ENCODE data around the gene IYD. TPM values are rescaled to one million over a fixed set of nuclear protein-coding genes. Genes with fewer than 3 reads are reported as not detected.

The IYD gene
- total and polyA plus RNA-seq, 4 experiments from 2014 or later = not detected

- H3K4me3 Mint-ChIP-seq = no peak overlapping the region
- ChIA-PET POLR2A (ENCODE audit: partially characterized antibody) (no interaction called here), CTCF (ENCODE audit: partially characterized antibody) (interaction anchor here (1.0 to 1.1 kb wide), 2 partner anchors 255 to 266 kb away, joined by 3 read pairs; no protein-coding TSS in a partner anchor)
- H3K4me1 Mint-ChIP-seq = peaks cover 0 to 3% (median 0%) of the 10 kb centered on the region in 4 donors
- H3K27me3 ChIP-seq (ENCODE audit: insufficient read depth, low read length) = no peaks in the 10 kb centered on the region
- H3K9me3 Mint-ChIP-seq = no peaks in the 10 kb centered on the region
- H3K9me3 ChIP-seq (ENCODE audit: control insufficient read depth in 1 of 2, low read length in 2 of 2) = no peaks in the 10 kb centered on the region
- no peak overlapping the region for H3K27ac ChIP-seq (ENCODE audit: low read depth, low read length)
- no peak for DNase-seq
- H3K27me3 Mint-ChIP-seq = peaks cover 0 to 6% of the 10 kb centered on the region in 2 donors
- H3K4me1 ChIP-seq (ENCODE audit: insufficient read depth, low read length) = no peaks in the 10 kb centered on the region
- H3K4me3 ChIP-seq (ENCODE audit: low read length in 2 of 2) = no peak overlapping the region
- intact Hi-C loops (cut with micrococcal nuclease) = no loop called here
- no peak overlapping the region for H3K27ac Mint-ChIP-seq
- H3K36me3 Mint-ChIP-seq = no peaks in the 10 kb centered on the region
- no peaks in the 10 kb centered on the region for H3K36me3 ChIP-seq (ENCODE audit: insufficient read depth, low read length)
Observed at GRCh38 chr6:150336299-150336698, 32.5 kb upstream of the IYD start.

- Mint-ChIP-seq H3K4me1 (peaks cover 0 to 3% (median 0%) of the 10 kb centered on the region in 4 donors), H3K27me3 (peaks cover 0 to 6% of the 10 kb centered on the region in 2 donors), H3K36me3 (no peaks in the 10 kb centered on the region), H3K9me3 (no peaks in the 10 kb centered on the region), H3K4me3 (no peak overlapping the region), H3K27ac (no peak overlapping the region)
- Histone ChIP-seq H3K4me3 (ENCODE audit: low read length in 2 of 2) (no peak overlapping the region), H3K9me3 (ENCODE audit: control insufficient read depth in 1 of 2, low read length in 2 of 2) (no peaks in the 10 kb centered on the region), H3K4me1 (ENCODE audit: insufficient read depth, low read length) (no peaks in the 10 kb centered on the region), H3K36me3 (ENCODE audit: insufficient read depth, low read length) (no peaks in the 10 kb centered on the region), H3K27ac (ENCODE audit: low read depth, low read length) (no peak overlapping the region), H3K27me3 (ENCODE audit: insufficient read depth, low read length) (no peaks in the 10 kb centered on the region)
- intact Hi-C loops (cut with micrococcal nuclease) = no loop called here
- ChIA-PET CTCF (ENCODE audit: partially characterized antibody) (interaction anchor here (1.0 to 1.1 kb wide), 2 partner anchors 256 to 266 kb away, joined by 3 read pairs; no protein-coding TSS in a partner anchor), POLR2A (ENCODE audit: partially characterized antibody) (no interaction called here)
- no peak for DNase-seq
Observed at GRCh38 chr6:150336708-150337107, 32.1 kb upstream of the IYD start.

- ChIA-PET CTCF (ENCODE audit: partially characterized antibody) (no interaction called here), POLR2A (ENCODE audit: partially characterized antibody) (no interaction called here)
- intact Hi-C loops (cut with micrococcal nuclease) = no loop called here
- Mint-ChIP-seq H3K36me3 (no peaks in the 10 kb centered on the region), H3K4me3 (no peak overlapping the region), H3K27me3 (peaks cover under 1 to 4% of the 10 kb centered on the region in 2 donors), H3K4me1 (no peaks in the 10 kb centered on the region), H3K9me3 (no peaks in the 10 kb centered on the region), H3K27ac (no peak overlapping the region)
- H3K27me3 ChIP-seq (ENCODE audit: insufficient read depth, low read length) = no peaks in the 10 kb centered on the region
- no peaks in the 10 kb centered on the region for H3K9me3 ChIP-seq (ENCODE audit: control insufficient read depth in 1 of 2, low read length in 2 of 2)
- H3K4me1 ChIP-seq (ENCODE audit: insufficient read depth, low read length) = no peaks in the 10 kb centered on the region
- H3K4me3 ChIP-seq (ENCODE audit: low read length in 2 of 2) = no peak overlapping the region
- no peak for DNase-seq
- no peak overlapping the region for H3K27ac ChIP-seq (ENCODE audit: low read depth, low read length)
- H3K36me3 ChIP-seq (ENCODE audit: insufficient read depth, low read length) = no peaks in the 10 kb centered on the region
Observed at GRCh38 chr6:150342126-150342525, 26.7 kb upstream of the IYD start.

GRCh38 chr6:150343434-150343833, 25.4 kb upstream of the IYD start:
- Mint-ChIP-seq H3K9me3 (no peaks in the 10 kb centered on the region), H3K27ac (no peak overlapping the region), H3K36me3 (no peaks in the 10 kb centered on the region), H3K4me3 (no peak overlapping the region), H3K4me1 (no peaks in the 10 kb centered on the region), H3K27me3 (peaks cover 2 to 7% of the 10 kb centered on the region in 2 donors)
- H3K36me3 ChIP-seq (ENCODE audit: insufficient read depth, low read length) = no peaks in the 10 kb centered on the region
- no peak overlapping the region for H3K4me3 ChIP-seq (ENCODE audit: low read length in 2 of 2)
- intact Hi-C loops (cut with micrococcal nuclease) = no loop called here
- POLR2A ChIA-PET (ENCODE audit: partially characterized antibody) = no interaction called here
- H3K9me3 ChIP-seq (ENCODE audit: control insufficient read depth in 1 of 2, low read length in 2 of 2) = no peaks in the 10 kb centered on the region
- CTCF ChIA-PET (ENCODE audit: partially characterized antibody) = no interaction called here
- no peaks in the 10 kb centered on the region for H3K27me3 ChIP-seq (ENCODE audit: insufficient read depth, low read length)
- DNase-seq = no peak
- no peak overlapping the region for H3K27ac ChIP-seq (ENCODE audit: low read depth, low read length)
- no peaks in the 10 kb centered on the region for H3K4me1 ChIP-seq (ENCODE audit: insufficient read depth, low read length)

- Histone ChIP-seq H3K36me3 (ENCODE audit: insufficient read depth, low read length) (no peaks in the 10 kb centered on the region), H3K27me3 (ENCODE audit: insufficient read depth, low read length) (no peaks in the 10 kb centered on the region), H3K27ac (ENCODE audit: low read depth, low read length) (no peak overlapping the region), H3K9me3 (ENCODE audit: control insufficient read depth in 1 of 2, low read length in 2 of 2) (no peaks in the 10 kb centered on the region), H3K4me1 (ENCODE audit: insufficient read depth, low read length) (no peaks in the 10 kb centered on the region), H3K4me3 (ENCODE audit: low read length in 2 of 2) (no peak overlapping the region)
- POLR2A ChIA-PET (ENCODE audit: partially characterized antibody) = no interaction called here
- DNase-seq = no peak
- Mint-ChIP-seq H3K9me3 (no peaks in the 10 kb centered on the region), H3K27ac (no peak overlapping the region), H3K4me3 (no peak overlapping the region), H3K36me3 (no peaks in the 10 kb centered on the region), H3K27me3 (peaks cover 2 to 7% of the 10 kb centered on the region in 2 donors), H3K4me1 (no peaks in the 10 kb centered on the region)
- CTCF ChIA-PET (ENCODE audit: partially characterized antibody) = no interaction called here
- intact Hi-C loops (cut with micrococcal nuclease) = no loop called here
Observed at GRCh38 chr6:150345781-150346180, 23.0 kb upstream of the IYD start.

- H3K27me3 Mint-ChIP-seq = peaks cover 2 to 7% of the 10 kb centered on the region in 2 donors
- CTCF ChIA-PET (ENCODE audit: partially characterized antibody) = no interaction called here
Observed at GRCh38 chr6:150346346-150346745, 22.5 kb upstream of the IYD start.

GRCh38 chr6:150347845-150348244, 21.0 kb upstream of the IYD start:
- Histone ChIP-seq H3K4me3 (ENCODE audit: low read length in 2 of 2) (no peak overlapping the region), H3K4me1 (ENCODE audit: insufficient read depth, low read length) (no peaks in the 10 kb centered on the region), H3K9me3 (ENCODE audit: control insufficient read depth in 1 of 2, low read length in 2 of 2) (no peaks in the 10 kb centered on the region), H3K27me3 (ENCODE audit: insufficient read depth, low read length) (no peaks in the 10 kb centered on the region), H3K36me3 (ENCODE audit: insufficient read depth, low read length) (no peaks in the 10 kb centered on the region), H3K27ac (ENCODE audit: low read depth, low read length) (no peak overlapping the region)
- no peak overlapping the region for H3K27ac Mint-ChIP-seq
- DNase-seq = no peak
- no peaks in the 10 kb centered on the region for H3K36me3 Mint-ChIP-seq
- intact Hi-C loops (cut with micrococcal nuclease) = no loop called here
- ChIA-PET POLR2A (ENCODE audit: partially characterized antibody) (no interaction called here), CTCF (ENCODE audit: partially characterized antibody) (no interaction called here)
- H3K4me3 Mint-ChIP-seq = no peak overlapping the region
- H3K4me1 Mint-ChIP-seq = no peaks in the 10 kb centered on the region
- H3K27me3 Mint-ChIP-seq = peaks cover 2 to 7% of the 10 kb centered on the region in 2 donors
- no peaks in the 10 kb centered on the region for H3K9me3 Mint-ChIP-seq

More at GRCh38 chr6:150346346-150346745, 22.5 kb upstream of the IYD start:
- POLR2A ChIA-PET (ENCODE audit: partially characterized antibody) = no interaction called here
- H3K9me3 Mint-ChIP-seq = no peaks in the 10 kb centered on the region
- Histone ChIP-seq H3K27ac (ENCODE audit: low read depth, low read length) (no peak overlapping the region), H3K36me3 (ENCODE audit: insufficient read depth, low read length) (no peaks in the 10 kb centered on the region), H3K27me3 (ENCODE audit: insufficient read depth, low read length) (no peaks in the 10 kb centered on the region), H3K9me3 (ENCODE audit: control insufficient read depth in 1 of 2, low read length in 2 of 2) (no peaks in the 10 kb centered on the region), H3K4me3 (ENCODE audit: low read length in 2 of 2) (no peak overlapping the region), H3K4me1 (ENCODE audit: insufficient read depth, low read length) (no peaks in the 10 kb centered on the region)
- no peaks in the 10 kb centered on the region for H3K4me1 Mint-ChIP-seq
- H3K4me3 Mint-ChIP-seq = no peak overlapping the region
- intact Hi-C loops (cut with micrococcal nuclease) = no loop called here
- no peak overlapping the region for H3K27ac Mint-ChIP-seq
- H3K36me3 Mint-ChIP-seq = no peaks in the 10 kb centered on the region
- DNase-seq = no peak

GRCh38 chr6:150349546-150349945, 19.3 kb upstream of the IYD start:
- H3K36me3 Mint-ChIP-seq = no peaks in the 10 kb centered on the region
- H3K4me1 Mint-ChIP-seq = no peaks in the 10 kb centered on the region
- DNase-seq = no peak
- H3K9me3 ChIP-seq (ENCODE audit: control insufficient read depth in 1 of 2, low read length in 2 of 2) = no peaks in the 10 kb centered on the region
- no peaks in the 10 kb centered on the region for H3K27me3 ChIP-seq (ENCODE audit: insufficient read depth, low read length)
- no peak overlapping the region for H3K27ac Mint-ChIP-seq
- H3K4me3 Mint-ChIP-seq = no peak overlapping the region
- intact Hi-C loops (cut with micrococcal nuclease) = no loop called here
- no peaks in the 10 kb centered on the region for H3K36me3 ChIP-seq (ENCODE audit: insufficient read depth, low read length)
- H3K9me3 Mint-ChIP-seq = no peaks in the 10 kb centered on the region
- peaks cover 2 to 7% of the 10 kb centered on the region in 2 donors for H3K27me3 Mint-ChIP-seq
- no peaks in the 10 kb centered on the region for H3K4me1 ChIP-seq (ENCODE audit: insufficient read depth, low read length)
- POLR2A ChIA-PET (ENCODE audit: partially characterized antibody) = no interaction called here
- H3K27ac ChIP-seq (ENCODE audit: low read depth, low read length) = no peak overlapping the region
- H3K4me3 ChIP-seq (ENCODE audit: low read length in 2 of 2) = no peak overlapping the region
- CTCF ChIA-PET (ENCODE audit: partially characterized antibody) = no interaction called here

Data from CD4-positive, alpha-beta memory T cell (primary cell).